Right hindlimb (tissue), 1 donor: ENCODE data around the gene CDC14A.
A peak's percentile ranks its signal among the peaks of the same experiment; 100 is the strongest.
"Not testable (repeated sequence)": the region's sequence is repeated elsewhere in the genome, so short reads cannot be mapped to it uniquely, and the experiment has no call there.

Source experiments
- DNase-seq: peaks from one replicate; pipeline ENCODE4 v3.0.0-alpha.2; 2018

The CDC14A gene

DNA sequence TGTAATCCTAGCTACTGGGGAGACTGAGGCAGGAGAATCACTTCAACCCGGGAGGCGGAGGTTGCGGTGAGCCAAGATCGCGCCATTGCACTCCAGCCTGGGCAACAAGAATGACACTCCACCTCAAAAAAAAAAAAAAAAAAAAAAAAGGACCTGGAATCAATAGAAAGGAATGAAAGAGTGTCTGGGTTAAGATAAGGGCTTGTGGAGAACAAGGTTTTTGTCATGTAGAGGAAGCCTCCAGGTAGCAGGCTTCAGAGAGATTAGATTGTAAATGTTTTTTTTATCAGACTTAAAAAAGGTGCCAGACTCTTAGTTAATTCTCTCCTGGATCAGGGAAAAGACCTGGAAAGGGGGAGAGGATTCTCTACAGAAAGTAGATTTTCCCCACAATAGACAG lies 14.4 kb upstream of the CDC14A start:
- DNase-seq, result not testable (repeated sequence)

DNA sequence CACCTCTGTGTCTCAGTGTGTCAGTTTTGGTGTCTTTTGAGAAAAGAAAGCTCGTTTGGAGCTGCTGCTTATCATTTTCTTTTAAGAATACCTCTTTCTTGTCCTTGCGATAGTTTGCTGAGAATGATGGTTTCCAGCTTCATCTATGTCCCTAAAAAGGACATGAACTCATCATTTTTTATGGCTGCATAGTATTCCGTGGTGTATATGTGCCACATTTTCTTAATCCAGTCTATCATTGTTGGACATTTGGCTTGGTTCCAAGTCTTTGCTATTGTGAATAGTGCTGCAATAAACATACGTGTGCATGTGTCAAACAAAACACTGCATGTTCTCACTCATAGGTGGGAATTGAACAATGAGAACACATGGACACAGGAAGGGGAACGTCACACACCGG lies 12.6 kb upstream of the CDC14A start:
- not testable (repeated sequence) for DNase-seq

- DNase-seq, result no peak
These were observed 11.8 kb upstream of the CDC14A start for GRCh38 chr1:100340494-100340893.

- DNase-seq, result no peak
These were observed 10.0 kb upstream of the CDC14A start for GRCh38 chr1:100342348-100342747.

DNA sequence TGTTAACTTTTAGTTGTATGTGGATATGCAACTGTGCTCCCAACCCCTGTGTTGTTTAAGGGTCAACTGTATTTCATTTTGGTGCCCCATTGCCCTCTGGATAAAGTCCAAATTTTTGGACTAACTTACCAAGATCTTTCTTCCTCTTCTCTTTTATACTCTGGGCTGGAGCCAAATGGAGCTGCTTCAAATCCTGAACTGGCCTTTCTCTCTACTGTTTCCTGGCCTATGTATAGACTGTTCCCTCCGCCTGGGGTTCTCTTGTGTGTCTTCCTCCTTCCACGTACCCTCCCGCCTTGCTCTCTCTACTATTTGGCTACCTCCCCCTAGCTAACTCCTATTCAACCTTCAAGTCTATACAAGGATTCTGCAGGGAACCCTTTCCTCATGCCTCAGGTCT lies 8.4 kb upstream of the CDC14A start:
- no peak for DNase-seq

DNA sequence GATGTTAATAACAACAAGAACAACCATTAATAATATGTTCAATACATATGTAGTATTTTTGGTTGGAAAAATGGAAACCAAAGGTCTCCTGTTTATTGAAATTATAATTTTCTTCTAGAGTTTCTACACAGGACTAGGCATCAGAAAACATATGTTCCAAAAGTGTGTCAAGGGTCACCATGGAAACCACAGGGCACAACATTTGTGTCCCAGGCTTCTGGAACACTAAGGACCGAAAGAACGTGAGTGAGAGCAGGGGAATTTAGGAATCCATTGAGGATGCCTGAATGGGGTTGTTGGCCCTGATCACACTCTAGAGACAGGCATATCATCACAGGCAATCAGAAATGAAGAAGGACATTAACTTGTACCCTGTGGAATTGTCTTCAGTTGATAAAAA lies 7.5 kb upstream of the CDC14A start:
- no peak for DNase-seq

DNA sequence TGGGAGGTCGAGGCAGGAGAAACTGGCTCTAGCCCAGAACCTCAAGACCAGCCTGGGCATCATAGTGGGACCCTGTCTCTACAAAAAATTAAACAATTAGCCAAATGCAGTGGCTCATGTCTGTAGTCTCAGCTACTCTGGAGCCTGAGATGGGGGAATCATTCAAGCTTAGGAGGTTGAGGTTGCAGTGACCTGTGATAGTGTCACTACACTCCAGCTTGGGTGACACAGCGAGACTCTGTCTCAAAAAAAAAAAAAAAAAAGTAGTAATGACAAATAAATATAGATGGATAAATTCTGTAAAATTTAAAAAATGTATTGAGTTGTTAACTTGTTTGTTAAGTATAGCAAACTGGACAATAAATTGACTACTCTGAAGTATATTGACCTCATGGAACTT lies 5.9 kb upstream of the CDC14A start:
- DNase-seq, result no peak

DNA sequence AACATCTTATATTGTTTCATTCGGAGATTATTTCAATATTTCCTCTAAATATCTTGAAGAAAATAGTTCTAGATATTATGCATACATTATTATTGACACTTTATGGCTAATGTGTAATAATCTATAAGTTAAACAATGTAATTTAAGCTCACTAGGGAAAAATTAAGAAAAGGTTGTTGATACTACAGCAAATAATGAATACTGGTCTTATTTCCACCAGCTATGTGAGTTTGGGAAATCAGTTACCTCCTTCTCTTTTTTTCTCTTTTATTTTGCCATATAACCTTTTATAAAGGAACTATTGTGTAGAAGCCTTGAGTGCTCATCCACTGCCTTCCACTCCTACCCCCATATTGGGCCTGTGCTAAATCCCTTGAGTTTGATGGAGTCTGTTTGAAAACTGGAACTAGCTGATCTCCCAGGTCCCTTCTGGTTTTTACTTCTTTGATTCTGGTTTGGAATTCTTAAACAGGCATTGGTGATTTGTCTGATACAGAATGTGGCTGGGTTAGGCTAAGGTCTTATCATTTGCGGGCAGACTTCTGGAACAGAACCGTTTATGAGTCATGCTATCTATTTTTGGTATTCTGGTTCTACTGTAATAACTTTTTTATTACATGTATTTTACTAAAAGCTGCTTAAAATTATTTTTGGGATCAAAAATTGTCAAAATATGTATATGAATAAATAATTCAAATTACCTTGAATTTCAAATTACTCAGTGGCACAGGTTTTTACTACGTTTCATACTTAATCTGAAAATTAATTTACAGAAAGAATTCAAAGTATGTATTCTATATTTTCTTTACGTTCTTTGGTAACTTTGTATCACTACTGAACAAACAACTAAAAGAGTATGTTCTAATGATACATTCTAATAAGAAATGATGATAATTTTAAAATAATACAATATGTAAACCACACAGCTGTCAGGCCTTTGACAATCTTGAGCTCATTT lies 5.0 kb upstream of the CDC14A start:
- no peak for DNase-seq

GRCh38 chr1:100348549-100349144 lies 3.7 kb upstream of the CDC14A start:
- DNase-seq, result no peak

DNA sequence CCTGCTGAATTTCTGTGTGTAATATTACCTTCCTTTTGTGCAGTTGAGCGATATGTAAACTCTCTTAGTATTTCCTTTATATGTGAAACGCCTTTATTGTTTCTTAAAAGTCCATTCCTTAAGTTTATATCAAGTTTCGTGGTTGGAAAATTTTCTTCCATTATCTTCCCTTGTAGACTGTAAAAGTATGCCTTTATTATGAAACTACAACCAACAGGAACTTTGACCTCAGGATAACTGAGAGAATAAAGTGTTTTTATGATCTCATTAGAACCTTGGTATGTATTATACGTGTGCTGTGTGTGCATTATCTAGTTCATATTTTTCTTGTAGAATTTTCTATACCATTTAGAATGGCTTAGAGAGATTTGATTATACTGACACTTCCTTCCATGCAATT lies 3.1 kb upstream of the CDC14A start:
- no peak for DNase-seq

DNA sequence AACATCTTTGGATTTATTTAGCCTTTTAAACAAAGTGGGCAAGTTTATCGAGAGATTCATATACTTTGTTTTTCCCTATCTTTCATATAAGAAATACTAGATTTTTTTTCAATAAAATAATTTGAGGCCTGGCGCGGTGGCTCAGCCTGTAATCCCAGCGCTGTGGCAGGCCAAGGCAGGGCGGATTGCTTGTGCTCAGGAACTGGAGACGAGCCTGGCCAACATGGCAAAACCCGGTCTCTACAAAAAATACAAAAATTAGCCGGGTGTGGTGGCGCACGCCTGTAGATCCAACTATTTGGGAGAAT lies 1.6 kb upstream of the CDC14A start:
- no peak for DNase-seq

- DNase-seq, result peak; percentile 94
These were observed 1.0 kb upstream of the CDC14A start for GRCh38 chr1:100351095-100351887.

DNA sequence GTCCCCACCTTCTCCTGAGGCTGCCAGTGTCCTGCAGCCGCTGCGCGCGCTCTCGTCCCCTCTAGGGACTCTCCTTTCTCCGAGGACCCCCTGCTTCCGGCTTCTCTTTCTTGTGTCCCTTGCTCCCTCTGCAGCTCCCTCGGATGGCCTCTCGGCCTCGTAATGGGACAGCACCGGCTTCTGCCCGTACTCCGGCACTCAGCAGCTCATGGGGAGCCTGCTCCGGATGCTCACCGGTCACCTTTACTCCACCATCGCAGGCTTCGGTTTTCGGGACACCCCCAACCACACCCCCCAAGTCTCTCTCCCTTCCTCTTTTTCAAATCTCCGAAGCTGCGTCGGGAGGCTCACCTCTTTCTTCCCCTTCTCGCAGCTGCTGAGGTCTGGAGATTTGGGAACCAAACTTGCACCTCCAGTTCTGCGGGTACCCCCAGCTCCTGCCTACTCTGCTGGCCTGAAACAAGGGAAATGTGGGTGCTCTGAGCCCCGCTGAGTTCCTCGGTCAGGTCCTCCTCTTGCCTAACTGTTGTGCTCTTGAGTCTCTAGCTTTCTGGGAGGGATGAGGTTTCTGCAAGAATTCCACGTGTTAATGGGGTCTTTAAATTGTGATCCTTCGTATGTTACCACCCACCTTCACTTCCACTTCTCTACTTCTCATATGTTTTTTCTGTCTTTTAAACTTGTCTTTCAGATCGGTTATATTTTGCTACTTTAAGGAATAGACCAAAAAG lies 930 bp downstream of the CDC14A start:
- DNase-seq, result peak; percentile 56

DNA sequence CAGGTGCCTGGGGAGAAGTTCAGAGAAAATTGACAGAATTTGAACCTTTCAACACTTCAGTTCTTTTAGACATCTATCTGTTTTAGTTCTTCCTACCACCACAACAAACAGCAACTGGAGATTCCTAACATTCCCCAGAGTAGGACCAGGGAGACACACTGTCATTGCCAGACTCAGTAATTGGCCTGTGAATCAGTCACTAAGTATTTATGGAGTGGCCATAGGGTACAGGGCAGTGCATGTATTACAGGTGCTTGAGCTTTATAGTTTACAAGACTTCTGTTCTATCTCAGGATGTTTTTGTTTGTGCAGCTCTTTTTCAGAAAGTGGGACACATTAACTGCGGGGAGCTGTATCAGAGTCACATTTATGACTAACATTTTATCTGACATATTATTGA lies 1.7 kb downstream of the CDC14A start:
- DNase-seq, result no peak

- no peak for DNase-seq
These were observed 2.7 kb downstream of the CDC14A start for GRCh38 chr1:100354971-100355394.

GRCh38 chr1:100358210-100358609 lies 5.9 kb downstream of the CDC14A start:
- no peak for DNase-seq

- no peak for DNase-seq
These were observed 6.8 kb downstream of the CDC14A start for GRCh38 chr1:100359139-100359538.

GRCh38 chr1:100360790-100361510 lies 8.6 kb downstream of the CDC14A start:
- no peak for DNase-seq

- no peak for DNase-seq
These were observed 9.3 kb downstream of the CDC14A start for GRCh38 chr1:100361511-100362089.

GRCh38 chr1:100362821-100363466 lies 10.6 kb downstream of the CDC14A start:
- peak; percentile 30 for DNase-seq

DNA sequence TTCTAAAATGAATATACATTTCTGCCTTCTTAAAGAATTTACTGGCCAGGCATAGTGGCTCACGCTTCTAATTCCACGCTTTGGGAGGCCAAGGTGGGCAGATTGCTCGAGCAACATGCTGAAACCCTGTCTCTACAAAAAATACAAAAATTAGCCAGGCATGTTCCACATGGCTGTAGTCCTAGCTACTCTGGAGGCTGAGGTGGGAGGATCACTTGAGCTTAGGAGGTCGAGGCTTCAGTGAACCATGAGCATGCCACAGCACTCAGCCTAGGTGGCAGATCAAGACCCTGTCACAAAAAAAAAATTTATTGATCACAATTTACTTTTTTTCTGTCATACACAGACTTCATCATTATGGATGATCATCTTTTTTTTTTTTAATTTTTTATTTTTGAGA lies 11.5 kb downstream of the CDC14A start:
- no peak for DNase-seq
